Breast epithelium (tissue), 3 donors: ENCODE results near the gene SDK1.

Experiments used
- POLR2A ChIP-seq: fragments of 450-650 bp; IDR thresholded peaks from one replicate; pipeline ENCODE4 v1.6.1; 2016; ENCODE audit warnings: antibody characterized with exemption, mild to moderate bottlenecking, moderate library complexity
- POLR2AphosphoS5 ChIP-seq, 3 donors: sonication (generic); formaldehyde crosslinking; IDR thresholded peaks; one replicate each; pipeline ENCODE4 v1.6.1; 2017; ENCODE audit warnings: antibody characterized with exemption in 3 of 3
- TF ChIP-seq, protein P1 (sequence below), 3 donors: fragments of 450-650 bp; IDR thresholded peaks; one replicate each; pipeline ENCODE4 v1.5.1; 2016 to 2017; ENCODE audit warnings: antibody characterized with exemption in 3 of 3, mild to moderate bottlenecking in 3 of 3, moderate library complexity in 3 of 3

DNA sequence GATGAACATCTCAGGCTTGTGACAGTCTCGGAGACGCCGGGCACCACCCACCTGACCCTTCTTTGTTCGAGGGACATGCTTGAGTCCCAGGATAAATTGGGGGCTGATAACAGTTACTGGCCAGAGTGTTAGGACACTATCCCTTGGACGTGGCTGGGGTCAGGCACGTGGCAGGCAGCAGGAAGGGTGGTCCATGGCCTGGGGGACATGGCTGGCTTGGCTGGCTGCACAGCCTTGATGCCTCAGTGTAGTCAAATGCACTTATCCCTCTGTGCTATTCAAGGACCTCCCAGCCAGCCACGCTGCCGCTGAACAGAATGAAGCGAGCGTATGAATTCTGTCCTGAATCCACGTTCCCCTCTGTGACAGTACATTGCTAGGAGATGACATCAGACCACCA, 719.0 kb downstream of the SDK1 start:
- TF ChIP-seq, protein P1, sequence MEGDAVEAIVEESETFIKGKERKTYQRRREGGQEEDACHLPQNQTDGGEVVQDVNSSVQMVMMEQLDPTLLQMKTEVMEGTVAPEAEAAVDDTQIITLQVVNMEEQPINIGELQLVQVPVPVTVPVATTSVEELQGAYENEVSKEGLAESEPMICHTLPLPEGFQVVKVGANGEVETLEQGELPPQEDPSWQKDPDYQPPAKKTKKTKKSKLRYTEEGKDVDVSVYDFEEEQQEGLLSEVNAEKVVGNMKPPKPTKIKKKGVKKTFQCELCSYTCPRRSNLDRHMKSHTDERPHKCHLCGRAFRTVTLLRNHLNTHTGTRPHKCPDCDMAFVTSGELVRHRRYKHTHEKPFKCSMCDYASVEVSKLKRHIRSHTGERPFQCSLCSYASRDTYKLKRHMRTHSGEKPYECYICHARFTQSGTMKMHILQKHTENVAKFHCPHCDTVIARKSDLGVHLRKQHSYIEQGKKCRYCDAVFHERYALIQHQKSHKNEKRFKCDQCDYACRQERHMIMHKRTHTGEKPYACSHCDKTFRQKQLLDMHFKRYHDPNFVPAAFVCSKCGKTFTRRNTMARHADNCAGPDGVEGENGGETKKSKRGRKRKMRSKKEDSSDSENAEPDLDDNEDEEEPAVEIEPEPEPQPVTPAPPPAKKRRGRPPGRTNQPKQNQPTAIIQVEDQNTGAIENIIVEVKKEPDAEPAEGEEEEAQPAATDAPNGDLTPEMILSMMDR (IDR thresholded peaks at IDR 0.05): no peak
- TF ChIP-seq POLR2AphosphoS5 (IDR thresholded peaks at IDR 0.05): no peak
- no peak for TF ChIP-seq POLR2A
